DMS153 treated with DMSO at 0.1 percent for 48 hours (cell line): ENCODE data around the gene MRTFB.
"Not testable (repeated sequence)": the region's sequence is repeated elsewhere in the genome, so short reads cannot be mapped to it uniquely, and the experiment has no call there.

Source experiments
- DNase-seq: peaks from one replicate; lab custom pipeline; 2025; ENCODE audit not compliant: unreplicated experiment; lab: John Stamatoyannopoulos, UW

The MRTFB gene

DNA sequence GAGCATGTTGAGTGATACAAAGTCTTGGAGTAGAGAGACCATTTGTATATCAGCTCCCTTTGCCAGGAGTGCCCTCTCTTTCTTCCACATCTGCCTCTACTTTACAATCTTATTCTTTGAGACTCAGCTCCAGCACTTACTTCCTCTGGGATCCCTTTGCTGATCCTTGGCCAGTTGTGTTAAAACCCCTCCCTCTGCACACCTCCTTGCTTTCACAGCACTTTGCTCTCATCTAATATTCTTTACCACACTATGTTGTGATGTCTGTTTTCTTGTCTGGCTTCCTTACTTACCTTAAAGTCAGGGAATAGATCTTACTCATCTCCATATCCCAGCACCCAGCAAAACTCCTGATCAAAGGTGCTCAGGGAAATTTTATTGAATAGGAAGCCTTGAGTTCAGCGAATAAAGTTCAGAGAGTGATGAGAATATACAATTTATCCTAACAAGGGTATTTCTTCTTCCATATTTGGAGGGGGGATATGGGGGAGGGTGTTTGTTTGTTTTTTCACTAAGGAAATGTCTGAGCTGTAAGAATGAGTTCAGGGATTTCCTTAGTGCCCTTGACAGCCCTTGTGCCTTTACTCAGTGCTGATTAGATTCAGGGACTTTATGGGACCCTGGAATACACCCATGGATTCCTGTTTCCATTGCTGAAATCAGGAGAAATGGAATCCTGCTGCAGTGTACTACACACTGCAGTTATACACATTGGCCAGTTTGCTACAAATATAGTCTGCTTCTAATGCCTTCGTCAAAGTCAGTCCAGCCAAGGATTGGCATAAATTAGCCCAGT, 32.0 kb downstream of the MRTFB start:
- no peak for DNase-seq

- DNase-seq: no peak
Measured at GRCh38 chr16:14104066-14104465, 32.9 kb downstream of the MRTFB start.

GRCh38 chr16:14105760-14106375, 34.7 kb downstream of the MRTFB start:
- no peak for DNase-seq

GRCh38 chr16:14106457-14106856, 35.3 kb downstream of the MRTFB start:
- no peak for DNase-seq

GRCh38 chr16:14106961-14107360, 35.8 kb downstream of the MRTFB start:
- DNase-seq: no peak

DNA sequence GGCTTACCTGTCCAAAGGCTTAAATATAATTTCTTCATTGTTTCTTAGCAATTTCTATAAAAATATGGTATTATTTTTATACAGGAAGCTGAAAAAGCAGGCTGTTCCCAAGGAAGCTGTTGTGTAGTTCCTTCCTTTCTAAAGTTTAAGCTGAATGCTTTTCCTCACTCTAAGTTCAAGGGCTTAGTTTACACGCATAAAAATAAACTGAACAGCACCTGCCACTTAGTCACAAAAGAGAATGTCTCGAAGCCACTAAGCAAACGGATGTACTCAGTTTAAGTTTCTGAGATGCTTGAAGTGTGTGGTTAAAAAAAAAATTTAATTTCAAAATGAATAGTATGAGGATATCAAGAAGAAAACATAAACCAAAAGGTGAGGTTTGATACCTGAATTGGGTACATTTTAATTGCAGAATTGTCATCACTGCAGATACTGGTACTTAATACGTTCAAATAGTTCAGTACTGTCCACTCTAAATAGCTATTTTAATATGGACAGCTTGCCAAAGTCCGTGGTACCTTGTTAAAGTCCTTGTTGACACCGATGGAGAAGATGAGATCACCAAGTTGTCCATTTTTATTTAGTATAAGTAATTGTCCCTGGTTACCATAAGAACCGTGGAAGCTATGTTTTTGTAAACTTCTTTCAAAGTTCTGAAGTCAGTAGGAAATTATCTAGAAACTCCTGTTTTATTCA, 38.1 kb downstream of the MRTFB start:
- no peak for DNase-seq

DNA sequence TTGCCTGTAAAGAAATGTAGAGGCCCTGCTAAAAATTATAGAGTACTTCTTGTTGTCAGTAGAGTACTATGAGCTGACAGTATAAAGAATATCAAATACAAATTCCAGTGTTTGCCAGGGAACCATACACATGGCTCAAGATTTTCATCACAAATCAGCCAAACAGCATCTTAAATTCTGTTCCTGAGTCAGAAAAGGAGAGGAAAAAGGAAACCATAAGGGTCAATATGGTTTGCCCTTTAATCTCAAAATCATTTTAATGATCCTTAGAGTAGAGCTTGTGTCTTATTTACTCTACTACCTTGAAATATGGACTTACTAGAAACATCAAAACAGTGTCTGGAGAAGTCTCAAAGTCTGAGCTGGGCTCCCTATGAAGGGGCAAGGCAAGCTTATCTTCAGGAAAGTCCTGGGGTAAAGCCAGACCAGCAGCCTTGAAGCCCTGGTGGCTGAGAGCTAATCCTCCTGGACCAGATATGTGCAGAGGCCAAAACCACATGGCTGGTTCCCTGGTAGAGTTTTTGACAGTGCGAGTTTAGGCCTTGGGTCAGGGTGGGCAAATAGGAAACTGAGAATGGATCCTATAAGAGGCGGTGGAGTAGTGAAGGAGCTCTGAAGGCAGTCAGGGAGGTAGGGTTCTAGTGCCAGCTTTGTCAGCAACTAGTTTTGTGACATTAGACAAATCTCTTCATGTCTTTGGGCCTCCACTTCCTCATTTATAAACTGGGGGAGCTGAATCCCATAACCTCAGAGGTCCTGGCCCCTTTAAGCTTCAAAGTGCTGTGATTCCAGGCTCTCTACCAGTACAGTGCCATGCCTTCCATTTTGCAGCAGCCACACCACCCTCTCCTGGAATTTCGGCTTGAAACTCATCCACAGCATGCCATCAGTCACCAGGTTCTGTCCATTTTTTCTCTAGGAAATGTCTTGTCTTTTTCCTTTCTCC, 38.9 kb downstream of the MRTFB start:
- DNase-seq: no peak

GRCh38 chr16:14110728-14111251, 39.7 kb downstream of the MRTFB start:
- DNase-seq: no peak

DNA sequence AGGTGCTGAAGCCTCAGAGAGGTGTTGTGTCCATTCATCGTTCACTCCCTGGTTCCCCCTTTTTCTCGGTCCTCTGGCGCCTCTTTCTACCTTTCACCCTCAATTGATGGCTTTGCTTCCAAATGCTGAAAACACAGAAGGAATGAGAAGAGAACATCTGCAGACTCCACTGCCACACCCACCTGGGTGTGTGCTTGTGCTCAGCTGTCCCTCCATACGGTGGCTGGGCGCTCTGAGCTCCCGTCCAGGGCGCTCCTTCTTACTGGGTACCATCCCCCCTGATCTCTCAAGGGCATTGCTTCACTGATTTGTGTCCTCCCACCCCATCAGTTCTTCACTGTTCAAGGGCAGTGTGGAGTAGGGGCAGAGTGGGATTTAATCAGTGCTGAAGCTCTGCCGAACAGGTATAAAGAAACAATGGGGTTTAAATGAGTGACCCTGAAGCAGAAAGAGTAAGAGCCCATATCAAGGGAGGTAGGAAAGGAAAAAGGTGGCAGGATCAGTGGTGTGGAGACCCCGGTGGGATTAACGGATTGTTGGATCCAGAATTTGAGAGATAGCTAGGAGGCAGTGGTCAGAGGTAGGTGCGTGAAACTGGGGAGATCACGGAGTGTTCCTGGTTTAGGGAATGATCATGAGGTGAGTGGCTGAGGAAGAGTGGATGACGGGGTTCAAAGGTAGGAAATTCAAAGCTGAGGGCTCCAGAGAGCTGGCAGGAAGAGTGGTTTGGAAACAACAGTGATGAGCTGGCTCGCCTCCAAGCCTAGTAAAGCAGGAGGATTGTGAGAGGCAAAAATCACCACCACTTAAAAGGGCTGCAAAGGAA, 40.8 kb downstream of the MRTFB start:
- peak; percentile 69 for DNase-seq

DNA sequence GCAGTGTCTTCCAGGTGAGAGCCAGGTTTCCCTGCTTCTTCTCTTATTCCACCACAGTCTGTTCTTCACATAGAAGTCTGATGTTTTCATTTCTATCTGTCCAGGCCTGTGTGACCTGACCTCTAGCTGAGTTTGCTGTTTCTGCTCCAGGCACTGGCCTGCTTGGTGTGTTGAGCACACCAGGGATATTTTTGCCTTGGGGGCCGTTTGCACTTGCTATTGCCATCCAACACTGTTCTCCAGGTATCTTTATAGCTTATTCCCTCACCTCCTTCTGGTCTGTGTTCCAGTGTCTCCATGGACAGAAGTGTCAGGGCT, 41.4 kb downstream of the MRTFB start:
- no peak for DNase-seq

DNA sequence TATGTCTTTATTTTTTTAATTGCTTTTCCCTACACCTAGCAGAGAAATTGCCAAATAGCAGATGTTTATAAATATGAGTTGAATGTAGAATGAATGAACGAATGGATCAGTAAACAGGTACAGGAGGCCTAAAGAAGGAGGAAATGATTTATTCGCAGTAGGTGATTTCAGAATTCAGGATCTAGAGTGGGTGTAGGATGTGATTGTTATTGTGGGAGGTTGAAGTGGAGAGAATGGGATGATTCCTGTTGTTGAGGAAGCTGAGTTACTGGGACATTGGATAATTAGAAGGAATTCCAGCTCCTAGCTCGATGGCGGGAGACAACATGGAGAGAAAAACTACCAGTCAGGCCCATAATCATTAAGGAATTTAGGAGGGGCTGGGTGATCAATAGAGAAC, 42.2 kb downstream of the MRTFB start:
- no peak for DNase-seq

DNA sequence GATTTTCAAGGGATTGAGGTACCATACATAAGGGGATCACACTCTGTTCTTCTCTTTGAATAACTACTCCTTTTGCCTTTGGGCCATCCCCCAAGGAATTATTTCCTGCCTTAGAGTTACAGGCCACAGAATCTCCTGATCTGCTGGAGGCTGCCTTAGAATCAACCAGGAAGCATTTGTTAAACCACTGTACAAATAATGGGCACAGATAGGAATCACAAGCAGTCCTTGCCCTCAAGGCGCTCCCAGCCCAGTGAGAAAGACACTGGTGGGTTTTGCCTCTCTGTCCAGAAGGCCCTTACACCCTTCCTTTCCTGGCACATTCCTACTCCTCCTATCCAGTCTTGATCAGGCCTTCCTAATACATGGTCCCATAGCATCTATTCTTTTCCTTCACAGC, 45.9 kb downstream of the MRTFB start:
- DNase-seq: no peak

- no peak for DNase-seq
Measured at GRCh38 chr16:14119799-14120198, 48.7 kb downstream of the MRTFB start.

DNA sequence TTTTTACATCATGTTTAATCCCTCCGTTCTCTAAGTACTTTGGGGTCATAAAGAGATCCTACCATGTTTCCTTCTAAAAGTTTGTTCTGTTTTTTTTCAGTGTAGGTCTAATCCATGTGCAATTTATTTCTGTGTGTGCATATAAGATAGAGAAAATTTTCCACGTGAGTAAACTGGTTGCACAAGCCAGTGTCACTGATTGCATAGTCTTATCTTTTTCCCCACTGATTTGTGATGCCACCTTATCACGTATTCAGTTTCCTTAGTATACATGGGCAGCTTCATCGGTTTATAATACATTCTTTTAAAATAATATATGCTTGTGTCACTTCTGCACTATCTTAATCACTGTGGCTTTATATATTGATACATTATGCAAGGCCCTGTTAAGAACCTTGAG, 49.2 kb downstream of the MRTFB start:
- DNase-seq: no peak

DNA sequence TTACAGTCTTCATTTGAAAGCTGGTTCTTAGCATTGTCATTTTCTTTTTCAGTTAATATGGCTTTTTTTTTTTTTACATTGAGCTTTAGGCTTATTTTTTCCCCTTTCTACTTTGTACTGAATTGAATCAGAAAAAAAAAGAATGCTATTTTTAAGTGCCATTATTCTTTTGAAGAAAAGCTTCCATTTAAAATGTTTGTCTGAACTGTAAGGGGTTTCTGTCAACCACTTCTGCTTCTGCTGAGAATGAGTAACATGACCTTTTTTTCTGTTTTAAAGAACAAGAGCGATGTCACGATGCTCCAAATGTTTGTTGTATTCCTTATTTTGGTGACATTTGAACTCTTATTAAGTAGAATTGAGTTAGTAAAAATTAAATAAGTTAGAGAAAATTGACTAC, 50.0 kb downstream of the MRTFB start:
- DNase-seq: no peak

DNA sequence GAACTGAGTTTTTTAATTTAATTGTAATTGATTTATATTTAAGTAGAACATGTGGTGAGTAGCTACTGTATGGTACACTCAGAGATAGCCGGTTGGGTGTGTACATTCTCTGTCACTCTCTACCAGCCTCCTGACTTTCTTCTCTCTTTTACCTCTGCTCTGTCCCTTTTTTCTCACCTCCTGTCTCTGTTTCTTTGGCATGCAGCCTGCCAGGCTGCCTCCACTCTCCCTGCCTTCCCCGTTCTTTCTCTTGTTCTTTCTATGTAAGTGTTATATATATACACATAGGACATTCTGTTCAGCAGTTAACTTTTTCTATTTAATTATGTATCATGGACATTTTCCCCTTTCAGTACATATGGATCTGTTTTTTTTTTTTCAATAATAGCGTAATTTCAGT, 50.8 kb downstream of the MRTFB start:
- no peak for DNase-seq

GRCh38 chr16:14122430-14122829, 51.3 kb downstream of the MRTFB start:
- DNase-seq: not testable (repeated sequence)

- no peak for DNase-seq
Measured at GRCh38 chr16:14125000-14125681, 54.0 kb downstream of the MRTFB start.

- no peak for DNase-seq
Measured at GRCh38 chr16:14125708-14126107, 54.6 kb downstream of the MRTFB start.

GRCh38 chr16:14128097-14128496, 57.0 kb downstream of the MRTFB start:
- DNase-seq: no peak
